HG03575 (cell line): Measurements from ENCODE around the gene MAST3.
A peak's percentile ranks its signal among the peaks of the same experiment; 100 is the strongest.
"Not testable (repeated sequence)": the region's sequence is repeated elsewhere in the genome, so short reads cannot be mapped to it uniquely, and the experiment has no call there.

Experiments
- ATAC-seq: cut with Tn5 transposase; IDR thresholded peaks from one replicate; pipeline ENCODE4 v1.9.1; 2021; ENCODE audit not compliant: unreplicated experiment, insufficient number of reproducible peaks, low FRiP score; ENCODE audit errors: extremely low read depth

Gene MAST3

DNA sequence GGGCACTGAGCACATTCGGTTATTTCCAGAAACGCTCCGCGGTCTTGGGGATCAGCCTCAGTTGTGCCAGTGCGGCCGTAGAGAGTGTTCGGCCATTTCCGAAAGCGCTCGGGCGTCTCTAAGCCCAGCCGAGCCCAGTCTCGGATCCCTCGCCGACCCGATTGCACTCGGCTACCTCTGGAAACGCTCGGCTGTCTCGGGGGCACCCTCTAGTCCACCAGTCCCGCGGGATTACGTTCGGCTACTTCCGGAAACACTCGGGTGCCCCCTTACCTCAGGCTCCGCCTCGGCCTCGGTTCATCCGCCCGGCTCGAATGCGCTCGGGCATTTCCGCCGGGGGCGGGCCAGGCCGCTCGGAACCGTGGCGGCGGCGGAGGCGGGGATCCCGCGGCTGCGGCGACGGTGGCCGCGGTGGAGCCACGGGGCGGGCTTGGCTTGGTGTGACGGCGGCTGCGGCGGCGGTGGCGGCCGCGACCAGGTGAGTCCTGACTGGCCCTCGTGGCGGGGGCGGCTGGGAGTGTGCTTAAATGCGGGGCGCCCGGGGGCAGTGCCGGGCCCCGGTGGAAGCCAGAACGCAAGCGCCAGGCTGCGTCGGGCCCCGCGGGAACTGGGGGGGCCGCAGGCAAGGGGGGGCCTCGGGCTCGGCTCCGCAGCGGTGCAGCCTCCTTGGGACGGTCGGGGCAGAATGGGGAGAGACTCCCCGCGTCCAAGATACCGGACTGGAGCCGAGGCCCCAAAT is 55.4 kb downstream of the MAST3 start, which contains the start of gene PIK3R2:
Gene PIK3R2 (plus strand): TSS at position 347 of the 739 bp plus-strand sequence. CDS start 2,717 bp downstream, outside the sequence.
- peak; percentile 28 for ATAC-seq

DNA sequence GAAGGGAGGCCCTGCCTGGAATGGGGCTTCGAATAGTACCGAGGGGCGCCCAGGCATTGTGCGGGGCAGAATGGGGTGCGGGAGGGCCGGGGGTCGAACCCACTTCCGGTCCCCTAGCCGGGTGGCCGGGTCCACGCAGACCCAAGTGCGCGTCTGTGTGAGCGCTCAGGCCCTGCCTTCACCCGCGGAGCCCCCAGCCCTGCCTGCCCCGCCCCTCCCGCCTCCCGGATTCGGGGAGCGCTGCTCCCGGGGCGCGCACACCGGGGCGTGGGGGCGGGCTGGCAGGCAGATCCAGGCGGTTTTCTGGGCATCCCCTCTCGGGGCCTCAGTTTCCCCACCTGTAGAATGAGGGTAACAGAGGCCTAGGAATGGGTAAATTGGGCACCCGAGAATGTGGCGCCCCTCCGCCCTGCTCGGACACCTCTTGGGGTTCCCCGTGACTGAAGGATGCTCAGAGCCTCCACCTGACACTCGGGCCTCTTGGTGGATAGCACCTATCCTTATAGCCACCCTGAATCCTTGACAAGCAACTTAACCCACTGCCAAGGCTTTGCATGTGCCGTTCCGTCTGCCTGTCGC is 56.1 kb downstream of the MAST3 start:
- ATAC-seq = no peak

DNA sequence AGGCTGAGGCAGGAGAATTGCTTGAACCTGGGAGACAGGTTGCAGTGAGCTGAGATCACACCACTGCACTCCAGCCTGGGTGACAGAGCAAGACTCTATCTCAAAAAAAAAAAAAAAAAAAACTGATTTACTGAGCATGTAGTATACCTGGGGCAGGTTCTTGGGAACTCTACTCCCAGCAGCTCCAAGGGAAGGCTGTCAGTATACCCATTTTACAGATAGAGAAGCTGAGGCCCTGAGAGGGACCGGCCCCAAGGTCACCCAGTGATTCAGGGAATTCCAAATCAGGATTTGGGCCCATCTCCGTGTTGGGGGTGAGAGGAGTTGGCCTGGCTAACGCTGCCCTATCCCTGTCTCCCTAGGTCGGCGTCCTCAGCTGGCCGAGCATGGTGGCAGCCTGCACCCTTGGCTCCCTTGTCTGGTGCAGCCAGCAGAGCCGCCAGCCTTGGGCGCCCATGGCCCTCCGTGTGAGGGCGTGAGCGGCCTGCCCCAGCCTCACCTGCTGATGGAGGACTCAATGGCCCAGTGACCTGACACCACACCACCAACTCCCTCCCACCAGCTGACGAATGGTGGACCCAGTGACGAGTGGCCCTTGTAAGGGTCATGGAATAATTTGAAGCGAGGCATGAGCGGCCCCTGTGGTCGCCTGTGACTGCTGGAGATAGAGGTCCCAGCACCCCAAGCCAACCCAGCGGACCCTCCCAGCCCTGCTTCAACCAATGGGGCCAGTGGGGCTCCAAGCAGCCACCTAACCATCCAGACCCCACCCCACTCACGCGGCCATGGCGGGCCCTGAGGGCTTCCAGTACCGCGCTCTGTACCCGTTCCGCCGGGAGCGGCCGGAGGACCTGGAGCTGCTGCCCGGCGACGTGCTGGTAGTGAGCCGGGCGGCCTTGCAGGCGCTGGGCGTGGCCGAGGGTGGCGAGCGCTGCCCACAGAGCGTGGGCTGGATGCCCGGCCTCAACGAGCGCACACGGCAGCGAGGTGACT is 57.8 kb downstream of the MAST3 start:
- no peak for ATAC-seq

DNA sequence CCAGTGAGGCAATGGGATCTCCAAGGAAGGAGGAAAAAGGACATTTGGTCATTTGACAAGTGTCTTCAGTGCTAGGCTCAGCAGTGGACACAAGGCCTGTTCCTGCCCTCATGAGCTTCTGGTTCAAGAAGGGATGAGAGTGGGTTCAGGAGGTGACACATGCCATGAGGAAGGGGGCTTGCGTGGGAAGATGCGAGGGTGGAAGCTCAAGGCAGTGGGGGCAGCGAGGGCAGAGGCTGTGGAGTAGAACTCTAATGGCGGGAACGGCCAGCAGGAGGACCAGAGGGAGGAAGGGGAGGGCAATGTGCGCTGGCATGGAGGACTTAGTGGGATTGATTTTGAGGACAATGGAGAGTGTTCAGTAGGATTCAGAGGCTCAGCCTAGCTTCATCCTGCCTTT is 58.7 kb downstream of the MAST3 start:
- ATAC-seq = no peak

DNA sequence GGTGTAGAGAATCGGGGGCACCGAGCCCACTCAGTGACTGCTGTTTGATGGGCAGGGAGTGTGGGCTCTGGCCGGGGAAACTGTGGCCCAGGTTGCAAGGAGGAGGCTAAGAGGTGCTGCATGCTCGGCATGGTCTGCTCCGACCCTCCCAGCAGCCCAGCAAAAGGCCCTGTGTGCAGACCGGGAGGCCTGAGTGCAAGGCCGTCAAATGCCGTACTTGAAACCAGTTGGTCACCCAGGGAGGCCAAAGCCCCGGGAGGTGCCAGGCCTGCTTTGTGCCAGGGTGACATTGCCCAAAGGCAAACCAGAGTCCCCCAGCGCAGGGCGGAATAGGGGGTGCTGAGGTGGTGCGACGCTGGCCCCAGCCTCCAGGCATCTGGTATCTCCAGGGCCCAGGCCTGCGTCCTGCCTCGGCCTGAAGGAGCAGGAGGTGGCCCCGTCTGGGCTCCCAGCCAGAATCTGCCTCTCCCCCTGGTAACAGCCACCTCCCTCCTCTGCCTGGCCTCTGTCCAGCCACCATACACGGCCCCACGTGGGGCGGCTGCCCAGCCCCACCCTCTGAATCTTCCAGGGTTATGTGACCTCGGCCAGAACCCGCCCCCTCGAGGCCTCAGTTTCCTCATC is 59.4 kb downstream of the MAST3 start:
- no peak for ATAC-seq

DNA sequence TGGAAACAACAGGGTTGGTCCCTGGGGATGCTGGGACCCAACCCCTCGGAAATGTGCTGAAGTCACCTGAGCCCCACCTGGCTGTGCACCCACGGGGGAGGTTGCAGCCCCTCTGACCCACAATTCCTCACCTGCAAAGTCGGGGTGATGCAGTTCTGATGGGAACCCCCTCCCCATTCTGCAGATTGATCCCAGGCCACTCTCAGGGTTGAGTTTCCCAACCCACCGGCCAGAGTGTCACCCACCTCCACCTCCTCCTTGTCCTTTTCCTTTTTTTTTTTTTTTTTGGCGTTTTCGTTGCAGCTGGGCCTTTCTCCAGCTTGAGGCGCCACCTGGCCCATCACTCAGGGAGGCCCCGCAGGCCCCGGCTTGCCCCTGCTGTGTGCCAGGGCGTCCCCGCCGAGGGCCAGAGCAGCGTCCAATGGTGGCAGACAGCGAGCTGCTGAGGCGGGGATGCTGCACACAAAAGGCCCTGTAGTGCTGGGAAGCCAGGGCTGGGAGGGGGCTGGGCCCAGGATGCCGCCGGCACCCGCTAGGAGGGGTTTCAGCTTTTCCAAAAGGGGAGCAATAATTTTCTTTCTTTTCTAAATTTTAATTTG is 60.0 kb downstream of the MAST3 start:
- no peak for ATAC-seq

DNA sequence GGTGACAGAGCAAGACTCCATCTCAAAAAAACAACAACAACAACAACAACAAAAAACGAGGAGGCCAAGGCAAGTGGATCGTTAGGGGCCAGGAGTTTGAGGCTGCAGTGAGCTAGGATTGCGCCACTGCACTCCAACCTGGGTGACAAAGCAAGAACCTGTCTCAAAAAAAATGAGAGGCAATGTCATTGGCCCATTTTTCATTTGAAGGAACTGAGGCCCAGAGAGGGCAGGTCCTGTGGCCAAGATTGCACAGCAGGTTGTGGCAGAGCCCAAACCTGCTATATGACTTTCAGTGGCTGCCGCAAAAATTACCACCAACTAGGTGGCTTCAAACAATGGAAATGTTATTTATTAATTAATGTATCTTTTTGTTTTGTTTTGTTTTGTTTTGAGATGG is 60.9 kb downstream of the MAST3 start:
- ATAC-seq = no peak

DNA sequence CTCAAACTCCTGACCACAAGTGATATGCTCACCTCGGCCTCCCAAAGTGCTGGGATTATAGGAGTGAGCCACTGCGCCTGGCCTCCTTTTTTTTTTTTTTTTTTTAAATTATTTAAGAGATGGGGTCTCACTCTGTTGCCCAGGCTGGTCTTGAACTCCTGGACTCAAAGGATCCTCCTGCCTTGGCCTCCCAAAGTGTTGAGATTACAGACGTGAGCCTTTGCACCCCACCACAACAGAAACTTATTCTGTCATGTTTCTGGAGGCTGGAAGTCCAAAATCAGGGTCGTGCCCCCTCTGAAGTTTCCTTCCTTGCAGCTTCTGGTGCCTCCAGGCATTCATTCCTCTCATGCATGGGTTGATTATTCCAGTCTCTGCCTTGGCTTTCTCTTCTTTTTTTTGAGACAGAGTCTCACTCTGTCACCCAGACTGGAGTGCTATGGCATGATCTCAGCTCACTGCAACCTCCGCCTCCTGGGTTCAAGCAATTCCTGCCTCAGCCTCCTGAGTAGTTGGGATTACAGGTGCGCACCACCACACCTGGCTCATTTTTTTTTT is 61.6 kb downstream of the MAST3 start:
- ATAC-seq = not testable (repeated sequence)

DNA sequence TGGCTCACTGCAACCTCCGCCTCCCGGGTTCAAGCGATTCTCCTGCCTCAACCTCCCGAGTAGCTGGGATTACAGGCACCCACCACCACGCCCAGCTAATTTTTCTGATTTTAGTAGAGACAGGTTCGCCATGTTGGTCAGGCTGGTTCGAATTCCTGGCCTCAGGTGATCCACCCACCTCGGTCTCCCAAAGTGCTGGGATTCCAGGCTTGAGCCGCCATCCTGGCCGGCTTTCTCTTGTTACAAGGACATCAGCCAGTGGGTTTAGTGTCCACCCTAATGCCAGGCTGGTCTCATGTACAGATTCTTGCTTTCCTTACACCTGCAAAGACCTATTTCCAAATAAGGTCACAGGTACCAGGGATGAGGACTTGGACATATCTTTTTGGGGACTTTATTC is 62.2 kb downstream of the MAST3 start:
- no peak for ATAC-seq

DNA sequence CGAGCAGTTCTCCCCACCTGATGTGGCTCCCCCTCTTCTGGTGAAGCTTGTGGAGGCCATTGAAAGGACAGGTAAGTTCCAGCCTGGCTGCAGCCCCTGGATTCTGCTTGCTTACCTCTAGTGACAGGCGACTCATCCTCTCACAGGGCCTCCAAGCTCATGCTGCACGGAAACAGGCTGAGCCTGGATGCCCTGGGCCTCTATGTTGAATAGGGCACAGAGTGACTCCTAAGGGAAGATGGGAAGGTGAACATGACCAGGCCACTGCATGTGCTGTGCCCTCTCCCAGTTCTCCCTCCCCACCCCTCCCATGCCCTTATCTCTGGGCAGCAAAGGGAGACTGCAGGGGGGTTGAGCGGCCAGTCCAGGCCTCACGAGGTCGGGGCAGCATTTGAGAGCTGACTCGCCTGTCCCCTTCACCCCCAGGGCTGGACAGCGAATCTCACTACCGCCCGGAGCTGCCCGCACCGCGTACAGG is 63.0 kb downstream of the MAST3 start:
- ATAC-seq = no peak

DNA sequence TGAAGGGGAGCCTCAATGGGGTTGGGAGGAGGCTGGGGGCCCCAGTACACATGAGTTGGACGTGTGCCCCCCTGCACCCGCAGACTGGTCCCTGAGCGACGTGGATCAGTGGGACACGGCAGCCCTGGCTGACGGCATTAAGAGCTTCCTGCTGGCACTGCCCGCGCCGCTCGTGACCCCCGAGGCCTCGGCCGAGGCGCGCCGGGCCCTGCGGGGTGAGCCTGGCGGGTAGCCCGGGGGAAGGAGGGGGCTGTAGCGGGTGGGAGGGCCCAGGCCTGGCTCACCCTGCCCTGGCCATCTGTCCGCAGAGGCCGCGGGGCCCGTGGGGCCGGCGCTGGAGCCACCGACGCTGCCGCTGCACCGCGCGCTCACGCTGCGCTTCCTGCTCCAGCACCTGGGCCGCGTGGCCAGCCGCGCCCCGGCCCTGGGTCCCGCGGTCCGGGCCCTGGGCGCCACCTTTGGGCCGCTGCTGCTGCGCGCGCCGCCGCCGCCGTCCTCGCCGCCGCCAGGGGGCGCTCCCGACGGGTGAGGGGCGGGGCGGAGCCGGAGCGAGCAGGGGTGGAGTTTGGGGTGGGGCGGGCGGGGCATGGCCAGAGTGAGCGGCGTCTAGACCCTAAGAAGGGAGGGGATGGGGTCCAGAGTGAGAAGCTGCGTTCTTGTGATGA is 63.5 kb downstream of the MAST3 start:
- no peak for ATAC-seq

DNA sequence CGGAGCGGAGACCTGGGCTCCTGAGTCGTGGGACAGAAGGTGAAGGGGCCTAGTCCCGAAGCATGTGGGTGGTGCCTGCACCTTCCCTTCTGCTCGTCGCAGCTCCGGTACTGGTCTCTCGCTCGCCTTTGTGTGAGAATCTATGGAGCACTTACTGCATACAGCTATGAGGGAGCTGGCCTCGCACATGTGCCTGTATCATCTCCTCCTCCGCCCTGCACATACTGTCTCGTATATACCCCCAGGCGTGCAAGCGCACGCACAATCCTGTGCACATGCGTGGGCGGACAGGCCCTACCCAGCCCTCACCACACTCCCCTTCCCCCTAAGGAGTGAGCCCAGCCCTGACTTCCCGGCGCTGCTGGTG is 64.0 kb downstream of the MAST3 start:
- ATAC-seq = no peak

DNA sequence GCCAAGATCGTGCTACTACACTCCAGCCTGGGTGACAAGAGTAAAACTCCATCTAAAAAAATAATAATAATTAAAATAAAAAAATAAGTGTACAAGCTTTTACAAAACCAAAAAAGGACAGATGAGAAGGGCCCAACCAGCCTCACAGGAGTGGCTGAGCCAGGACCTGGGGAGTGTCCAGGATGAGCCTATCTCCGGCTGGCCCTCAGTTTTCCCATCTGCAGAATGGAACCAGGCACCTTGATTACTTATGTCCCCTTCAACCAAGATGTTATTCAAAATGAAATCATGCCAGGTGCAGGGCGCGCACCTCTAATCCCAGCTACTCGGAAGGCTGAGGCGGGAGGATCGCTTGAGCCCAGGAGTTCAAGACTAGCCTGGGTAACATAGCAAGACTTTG is 66.5 kb downstream of the MAST3 start:
- no peak for ATAC-seq

DNA sequence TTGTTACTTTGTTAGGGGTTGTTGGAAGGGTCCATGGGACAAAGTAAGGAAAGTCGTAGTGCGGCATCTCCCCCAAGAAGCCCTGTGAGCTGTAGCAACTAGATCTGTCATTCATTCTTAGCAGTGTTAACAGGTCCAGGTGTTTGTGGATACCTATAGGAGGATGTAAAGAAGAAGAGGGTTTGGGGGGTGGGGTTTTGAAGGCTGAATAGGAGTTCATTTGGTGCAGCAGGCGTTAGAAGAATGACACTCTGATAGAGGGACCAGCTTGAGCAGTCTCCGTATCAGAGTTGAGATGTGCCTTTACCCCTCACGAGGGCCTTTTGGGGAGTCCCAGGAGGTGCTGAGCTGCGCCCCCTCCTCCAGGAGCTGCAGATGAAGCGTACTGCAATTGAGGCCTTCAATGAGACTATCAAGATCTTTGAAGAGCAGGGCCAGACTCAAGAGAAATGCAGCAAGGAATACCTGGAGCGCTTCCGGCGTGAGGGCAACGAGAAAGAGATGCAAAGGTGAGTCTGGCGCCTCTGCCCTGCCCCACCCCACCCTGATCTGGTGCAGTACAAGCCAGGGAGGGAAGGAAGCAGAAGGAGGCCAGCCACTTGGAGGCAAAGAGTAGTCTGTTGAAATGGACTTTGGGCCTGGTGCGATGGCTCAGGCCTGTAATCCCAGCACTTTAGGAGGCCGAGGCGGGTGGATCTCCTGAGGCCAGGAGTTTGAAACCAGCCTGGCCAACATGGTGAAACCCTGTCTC is 68.4 kb downstream of the MAST3 start:
- no peak for ATAC-seq

DNA sequence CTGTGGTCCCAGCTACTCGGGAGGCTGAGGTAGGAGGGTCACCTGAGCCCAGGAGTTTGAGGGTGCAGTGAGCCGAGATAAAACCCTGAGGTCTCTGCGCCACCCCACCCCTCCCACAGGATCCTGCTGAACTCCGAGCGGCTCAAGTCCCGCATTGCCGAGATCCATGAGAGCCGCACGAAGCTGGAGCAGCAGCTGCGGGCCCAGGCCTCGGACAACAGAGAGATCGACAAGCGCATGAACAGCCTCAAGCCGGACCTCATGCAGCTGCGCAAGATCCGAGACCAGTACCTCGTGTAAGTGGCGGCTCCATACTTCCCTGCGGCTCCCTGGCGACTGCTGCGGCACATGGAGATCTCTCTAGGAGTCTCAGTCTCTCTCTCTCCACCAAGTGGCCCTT is 69.4 kb downstream of the MAST3 start:
- ATAC-seq = no peak

DNA sequence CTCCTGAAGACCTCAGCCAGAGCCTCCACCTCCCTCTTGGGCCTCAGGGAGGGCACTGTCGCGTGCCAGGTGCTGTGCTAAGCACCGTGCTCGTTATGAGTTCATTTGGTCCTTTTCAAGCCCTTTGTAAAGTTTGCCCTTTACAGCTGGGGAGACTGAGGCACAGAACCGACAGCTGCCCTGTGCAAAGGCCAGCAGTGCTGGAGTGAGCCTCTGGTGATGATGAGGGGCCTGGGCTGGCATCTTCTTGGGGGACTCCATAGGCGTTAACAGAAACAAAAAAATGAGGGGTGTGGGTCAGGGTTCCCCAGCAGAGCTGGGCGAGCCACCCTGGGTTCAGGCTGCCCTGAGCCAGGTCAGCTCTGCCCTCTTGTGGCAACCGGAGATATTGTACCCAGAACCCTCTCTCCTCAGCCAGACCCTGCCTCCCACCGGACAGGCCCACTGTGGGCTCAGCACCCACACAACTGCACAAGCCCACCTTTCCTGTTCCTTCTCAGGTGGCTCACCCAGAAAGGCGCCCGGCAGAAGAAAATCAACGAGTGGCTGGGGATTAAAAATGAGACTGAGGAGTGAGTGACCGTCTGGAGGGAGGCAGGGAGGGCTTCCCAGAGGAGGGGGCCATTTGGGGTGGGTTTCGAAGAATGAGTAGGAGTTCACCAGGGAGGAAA is 70.5 kb downstream of the MAST3 start:
- no peak for ATAC-seq
